ENCODE measurements around the gene MIDN. TPM values are rescaled to one million over a fixed set of nuclear protein-coding genes. Genes with fewer than 3 reads are reported as not detected.

The MIDN gene
- total RNA-seq, 1 experiment from 2014 or later, result 125 TPM

GRCh38 chr19:1214299-1214861 lies 34.0 kb upstream of the MIDN start:
- Mint-ChIP-seq H3K4me3 (ENCODE audit: unreplicated experiment) (no peak overlapping the region), H3K9me3 (ENCODE audit: unreplicated experiment) (no peaks in the 10 kb centered on the region), H3K27ac (ENCODE audit: unreplicated experiment) (no peak overlapping the region), H3K36me3 (ENCODE audit: insufficient read depth, unreplicated experiment) (peaks cover 33% of the 10 kb centered on the region), H3K4me1 (ENCODE audit: low read depth, unreplicated experiment) (no peaks in the 10 kb centered on the region), H3K27me3 (ENCODE audit: insufficient read depth, unreplicated experiment) (no peaks in the 10 kb centered on the region)
- Histone ChIP-seq H3K4me3 (ENCODE audit: low read depth, low read length) (no peak overlapping the region), H3K36me3 (ENCODE audit: control insufficient read depth, insufficient read depth, low read length) (peaks cover 1% of the 10 kb centered on the region), H3K9me3 (no peaks in the 10 kb centered on the region), H3K27me3 (replicated peaks; ENCODE audit: control insufficient read depth, insufficient read depth, low read length) (no peaks in the 10 kb centered on the region), H3K4me1 (no peaks in the 10 kb centered on the region)
- BruUV-seq (replicated peaks), result no TSS peak
- TF ChIP-seq CTCF (IDR thresholded peaks at IDR 0.05; ENCODE audit: insufficient read depth in 1 of 2, low read depth in 1 of 2, low read length in 1 of 2, severe bottlenecking in 1 of 2, unreplicated experiment in 1 of 2), result no peak
- no peak for DNase-seq
- intact Hi-C loops (cut with micrococcal nuclease; ENCODE audit: unreplicated experiment), result no loop called here
- CTCF ChIA-PET, result no interaction called here
- POLR2A ChIA-PET, result interaction anchor here (0.6 kb wide), 1 partner anchor 10 kb away, joined by 5 read pairs; no protein-coding TSS in a partner anchor

- Histone ChIP-seq H3K36me3 (ENCODE audit: control insufficient read depth, insufficient read depth, low read length) (no peaks in the 10 kb centered on the region; the same call in 1 of the 2 replicates), H3K9me3 (no peaks in the 10 kb centered on the region), H3K27me3 (replicated peaks; ENCODE audit: control insufficient read depth, insufficient read depth, low read length) (no peaks in the 10 kb centered on the region), H3K4me1 (no peaks in the 10 kb centered on the region), H3K4me3 (ENCODE audit: low read depth, low read length) (no peak overlapping the region)
- H3K36me3 Mint-ChIP-seq (ENCODE audit: insufficient read depth, unreplicated experiment), result peaks cover 36% of the 10 kb centered on the region
- no peak for DNase-seq
- no peaks in the 10 kb centered on the region for H3K4me1 Mint-ChIP-seq (ENCODE audit: low read depth, unreplicated experiment)
- H3K9me3 Mint-ChIP-seq (ENCODE audit: unreplicated experiment), result no peaks in the 10 kb centered on the region
- no peak for TF ChIP-seq CTCF (IDR thresholded peaks at IDR 0.05; ENCODE audit: insufficient read depth in 1 of 2, low read depth in 1 of 2, low read length in 1 of 2, severe bottlenecking in 1 of 2, unreplicated experiment in 1 of 2)
- intact Hi-C loops (cut with micrococcal nuclease; ENCODE audit: unreplicated experiment), result no loop called here
- H3K27ac Mint-ChIP-seq (ENCODE audit: unreplicated experiment), result no peak overlapping the region
- ChIA-PET CTCF (no interaction called here), POLR2A (interaction anchor here (0.6 kb wide), 1 partner anchor 10 kb away, joined by 5 read pairs; no protein-coding TSS in a partner anchor)
- no peak overlapping the region for H3K4me3 Mint-ChIP-seq (ENCODE audit: unreplicated experiment)
- H3K27me3 Mint-ChIP-seq (ENCODE audit: insufficient read depth, unreplicated experiment), result no peaks in the 10 kb centered on the region
- BruUV-seq (replicated peaks), result no TSS peak
Observed at GRCh38 chr19:1214862-1215731, 33.3 kb upstream of the MIDN start.

- H3K4me3 Mint-ChIP-seq (ENCODE audit: unreplicated experiment), result no peak overlapping the region
- no peak for TF ChIP-seq CTCF (IDR thresholded peaks at IDR 0.05; ENCODE audit: insufficient read depth in 1 of 2, low read depth in 1 of 2, low read length in 1 of 2, severe bottlenecking in 1 of 2, unreplicated experiment in 1 of 2)
- Histone ChIP-seq H3K36me3 (ENCODE audit: control insufficient read depth, insufficient read depth, low read length) (no peaks in the 10 kb centered on the region; the same call in 1 of the 2 replicates), H3K9me3 (no peaks in the 10 kb centered on the region), H3K27me3 (replicated peaks; ENCODE audit: control insufficient read depth, insufficient read depth, low read length) (no peaks in the 10 kb centered on the region), H3K4me3 (ENCODE audit: low read depth, low read length) (no peak overlapping the region), H3K4me1 (no peaks in the 10 kb centered on the region)
- no peak overlapping the region for H3K27ac Mint-ChIP-seq (ENCODE audit: unreplicated experiment)
- intact Hi-C loops (cut with micrococcal nuclease; ENCODE audit: unreplicated experiment), result no loop called here
- ChIA-PET POLR2A (interaction anchor here (0.6 kb wide), 1 partner anchor 464 kb away, joined by 4 read pairs; no protein-coding TSS in a partner anchor), CTCF (interaction anchor here (0.6 kb wide), 1 partner anchor 50 kb away, joined by 3 read pairs; no protein-coding TSS in a partner anchor)
- no peaks in the 10 kb centered on the region for H3K4me1 Mint-ChIP-seq (ENCODE audit: low read depth, unreplicated experiment)
- H3K27me3 Mint-ChIP-seq (ENCODE audit: insufficient read depth, unreplicated experiment), result no peaks in the 10 kb centered on the region
- peaks cover 31% of the 10 kb centered on the region for H3K36me3 Mint-ChIP-seq (ENCODE audit: insufficient read depth, unreplicated experiment)
- DNase-seq, result no peak
- BruUV-seq (replicated peaks), result no TSS peak
- H3K9me3 Mint-ChIP-seq (ENCODE audit: unreplicated experiment), result no peaks in the 10 kb centered on the region
Observed at GRCh38 chr19:1216756-1217155, 31.6 kb upstream of the MIDN start.

Data from Caco-2 (cell line).